ENCODE measurements around the gene EML1.

- TF ChIP-seq CTCF (IDR thresholded peaks at IDR 0.05 in 4 of 5, conservative IDR thresholded peaks at IDR 0.05 in 1 of 5) (no peak), POLR2A (IDR thresholded peaks at IDR 0.05) (no peak)
Measured at GRCh38 chr14:99758121-99758821, 34.9 kb upstream of the EML1 start.

All from gastrocnemius medialis (tissue), 4 donors.